ENCODE measurements around the gene ANKS1B.

Gene ANKS1B

DNA sequence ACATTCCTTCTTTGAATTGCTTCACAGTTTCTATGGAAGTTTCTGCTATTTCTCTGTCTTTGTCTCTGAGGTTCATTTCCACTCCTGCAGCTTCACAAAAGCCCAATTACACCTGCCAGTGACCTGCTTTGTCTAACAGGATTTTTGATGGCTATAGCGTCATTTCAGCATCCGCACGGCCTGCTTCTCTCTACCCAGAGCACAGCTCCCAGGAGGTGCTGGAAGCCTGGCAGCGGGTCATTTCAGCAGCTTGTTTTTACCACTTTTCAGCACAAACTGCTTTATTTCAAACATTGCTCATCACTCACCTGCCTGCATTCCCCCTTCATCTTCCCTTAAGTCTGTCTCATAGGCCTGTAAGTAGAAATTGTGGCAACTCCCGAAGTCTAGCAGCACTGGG lies 771.7 kb downstream of the ANKS1B start (continued):
- TF ChIP-seq ZFP3 (CRISPR knock-in tag; IDR thresholded peaks at IDR 0.05) (no peak), ZNF70 (CRISPR knock-in tag; IDR thresholded peaks at IDR 0.05) (no peak), ARNTL (CRISPR knock-in tag; IDR thresholded peaks at IDR 0.05; ENCODE audit: borderline replicate concordance, low read depth) (no peak), TCF4 (CRISPR knock-in tag; IDR thresholded peaks at IDR 0.05; ENCODE audit: borderline replicate concordance) (no peak)
- TF ChIP-seq, protein P1, sequence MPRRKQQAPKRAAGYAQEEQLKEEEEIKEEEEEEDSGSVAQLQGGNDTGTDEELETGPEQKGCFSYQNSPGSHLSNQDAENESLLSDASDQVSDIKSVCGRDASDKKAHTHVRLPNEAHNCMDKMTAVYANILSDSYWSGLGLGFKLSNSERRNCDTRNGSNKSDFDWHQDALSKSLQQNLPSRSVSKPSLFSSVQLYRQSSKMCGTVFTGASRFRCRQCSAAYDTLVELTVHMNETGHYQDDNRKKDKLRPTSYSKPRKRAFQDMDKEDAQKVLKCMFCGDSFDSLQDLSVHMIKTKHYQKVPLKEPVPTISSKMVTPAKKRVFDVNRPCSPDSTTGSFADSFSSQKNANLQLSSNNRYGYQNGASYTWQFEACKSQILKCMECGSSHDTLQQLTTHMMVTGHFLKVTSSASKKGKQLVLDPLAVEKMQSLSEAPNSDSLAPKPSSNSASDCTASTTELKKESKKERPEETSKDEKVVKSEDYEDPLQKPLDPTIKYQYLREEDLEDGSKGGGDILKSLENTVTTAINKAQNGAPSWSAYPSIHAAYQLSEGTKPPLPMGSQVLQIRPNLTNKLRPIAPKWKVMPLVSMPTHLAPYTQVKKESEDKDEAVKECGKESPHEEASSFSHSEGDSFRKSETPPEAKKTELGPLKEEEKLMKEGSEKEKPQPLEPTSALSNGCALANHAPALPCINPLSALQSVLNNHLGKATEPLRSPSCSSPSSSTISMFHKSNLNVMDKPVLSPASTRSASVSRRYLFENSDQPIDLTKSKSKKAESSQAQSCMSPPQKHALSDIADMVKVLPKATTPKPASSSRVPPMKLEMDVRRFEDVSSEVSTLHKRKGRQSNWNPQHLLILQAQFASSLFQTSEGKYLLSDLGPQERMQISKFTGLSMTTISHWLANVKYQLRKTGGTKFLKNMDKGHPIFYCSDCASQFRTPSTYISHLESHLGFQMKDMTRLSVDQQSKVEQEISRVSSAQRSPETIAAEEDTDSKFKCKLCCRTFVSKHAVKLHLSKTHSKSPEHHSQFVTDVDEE (CRISPR knock-in tag; IDR thresholded peaks at IDR 0.05): no peak

DNA sequence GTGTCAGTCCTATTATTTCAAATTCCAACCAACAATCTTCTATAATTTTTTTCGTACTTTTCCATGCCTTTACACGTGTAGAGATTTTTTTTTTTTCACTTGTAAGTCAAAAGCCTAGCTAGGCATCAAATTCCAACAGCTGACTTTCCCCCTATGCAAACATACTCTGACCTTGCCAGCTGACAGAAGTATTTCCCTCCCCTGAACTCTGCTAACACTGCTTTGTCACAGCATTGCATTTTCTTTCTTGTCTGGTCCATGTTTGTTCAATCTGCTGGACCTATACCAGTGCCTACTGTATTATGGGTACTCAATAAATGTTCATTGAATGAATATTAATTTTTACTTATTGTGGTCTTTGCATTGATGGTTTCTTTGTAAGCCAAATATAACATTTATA lies 772.5 kb downstream of the ANKS1B start:
- no peak for TF ChIP-seq CSRNP3 (CRISPR knock-in tag; IDR thresholded peaks at IDR 0.05)
- no peak for ATAC-seq

DNA sequence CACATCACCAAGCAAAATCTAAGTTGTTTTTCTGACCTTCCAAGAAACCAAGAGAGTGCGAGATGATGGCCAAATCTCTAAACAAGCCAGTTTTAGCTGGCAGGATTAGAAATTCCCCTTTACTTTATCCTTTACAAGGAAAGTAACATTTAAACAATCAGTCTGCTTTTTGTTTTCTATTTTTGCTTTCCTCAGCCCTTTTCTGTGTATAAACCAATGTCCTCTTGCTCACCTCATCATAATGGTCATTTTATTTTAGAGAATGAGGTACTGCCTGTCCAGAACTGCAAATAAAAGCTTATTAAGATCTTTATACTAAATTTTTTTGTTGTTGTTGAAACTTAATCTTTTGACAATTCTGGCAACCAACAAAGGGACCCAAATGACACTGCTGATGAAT lies 779.6 kb downstream of the ANKS1B start:
- TF ChIP-seq SNAI2 (CRISPR knock-in tag; IDR thresholded peaks at IDR 0.05): no peak
- TF ChIP-seq ZFP3 (CRISPR knock-in tag; IDR thresholded peaks at IDR 0.05): no peak
- no peak for TF ChIP-seq RARB (CRISPR knock-in tag; IDR thresholded peaks at IDR 0.05)
- no peak for TF ChIP-seq ZC3H10 (CRISPR knock-in tag; IDR thresholded peaks at IDR 0.05)
- no peak for TF ChIP-seq ARNTL (CRISPR knock-in tag; IDR thresholded peaks at IDR 0.05; ENCODE audit: borderline replicate concordance, low read depth)
- no peak for TF ChIP-seq GLIS3 (CRISPR knock-in tag; IDR thresholded peaks at IDR 0.05)
- no peak for TF ChIP-seq TCF4 (CRISPR knock-in tag; IDR thresholded peaks at IDR 0.05; ENCODE audit: borderline replicate concordance)
- no peak for TF ChIP-seq OSR1 (CRISPR knock-in tag; IDR thresholded peaks at IDR 0.05)
- no peak for TF ChIP-seq ZFP30 (CRISPR knock-in tag; IDR thresholded peaks at IDR 0.05)
- TF ChIP-seq CSDC2 (CRISPR knock-in tag; IDR thresholded peaks at IDR 0.05): no peak
- no peak for TF ChIP-seq CREB5 (CRISPR knock-in tag; IDR thresholded peaks at IDR 0.05; ENCODE audit: low read depth)
- no peak for TF ChIP-seq BACH2 (CRISPR knock-in tag; IDR thresholded peaks at IDR 0.05; ENCODE audit: borderline replicate concordance)
- no peak for TF ChIP-seq PATZ1 (CRISPR knock-in tag; IDR thresholded peaks at IDR 0.05; ENCODE audit: borderline replicate concordance)
- no peak for ATAC-seq

GRCh38 chr12:99201906-99202645 lies 782.7 kb downstream of the ANKS1B start:
- TF ChIP-seq ZNF8 (CRISPR knock-in tag; IDR thresholded peaks at IDR 0.05) (no peak), POU6F1 (CRISPR knock-in tag; IDR thresholded peaks at IDR 0.05; ENCODE audit: borderline replicate concordance, low read depth) (no peak), ARNTL (CRISPR knock-in tag; IDR thresholded peaks at IDR 0.05; ENCODE audit: borderline replicate concordance, low read depth) (no peak)
- ATAC-seq: no peak
